Bronchial epithelial cell (primary cell): ENCODE measurements around the gene ADORA1. TPM values are rescaled to one million over a fixed set of nuclear protein-coding genes. Genes with fewer than 3 reads are reported as not detected.
A peak's percentile ranks its signal among the peaks of the same experiment; 100 is the strongest.

Experiments
- DNase-seq: peaks from one replicate; pipeline ENCODE4 v3.0.0-alpha.2; 2010; ENCODE audit warnings: low read depth
- FAIRE-seq: peaks from 2 replicates; lab custom pipeline; 2011; peaks lifted over from hg19 to GRCh38; lab: Jason Lieb, UNC
- H3K27me3 ChIP-seq: 2 replicates; pipeline ENCODE4 v1.5.1; 2011; ENCODE audit warnings: low read length; ENCODE audit not compliant: control insufficient read depth, insufficient read depth
- H3K36me3 ChIP-seq: 2 replicates; pipeline ENCODE4 v1.5.1; 2011; ENCODE audit warnings: low read length; ENCODE audit not compliant: control insufficient read depth, insufficient read depth
- H3K4me3 ChIP-seq: 2 replicates; pipeline ENCODE4 v1.5.1; 2011; ENCODE audit warnings: mild to moderate bottlenecking, low read depth, low read length, control low read depth
- CTCF ChIP-seq: IDR thresholded peaks from 2 replicates; pipeline ENCODE4 v1.5.1; 2011; ENCODE audit warnings: mild to moderate bottlenecking, moderate library complexity, low read length, control low read depth, inconsistent platforms; ENCODE audit not compliant: insufficient read depth, severe bottlenecking
- total RNA-seq: library from RNA; depleted of rRNA; stranded (reverse); fragments of >200 nt; gene quantifications from 2 replicates; pipeline ENCODE4 v1.2.1, GENCODE V29; 2014

ADORA1 gene
- total RNA-seq, 1 donor from 2014 or later = under 0.01 TPM

- Histone ChIP-seq H3K4me3 (no peak overlapping the region), H3K27me3 (peaks cover 6% of the 10 kb centered on the region), H3K36me3 (no peaks in the 10 kb centered on the region)
- TF ChIP-seq CTCF = peak; percentile 99
- FAIRE-seq (no peak), DNase-seq (peak; percentile 38)
Observed at GRCh38 chr1:203172184-203173010, 44.9 kb downstream of the ADORA1 start.

GRCh38 chr1:203173011-203173555, 45.6 kb downstream of the ADORA1 start:
- Histone ChIP-seq H3K27me3 (peaks cover 6% of the 10 kb centered on the region), H3K4me3 (no peak overlapping the region), H3K36me3 (no peaks in the 10 kb centered on the region)
- no peak for TF ChIP-seq CTCF
- FAIRE-seq = no peak
- DNase-seq = no peak

GRCh38 chr1:203173566-203173965, 46.0 kb downstream of the ADORA1 start:
- TF ChIP-seq CTCF = no peak
- no peaks in the 10 kb centered on the region for H3K36me3 ChIP-seq
- FAIRE-seq (no peak), DNase-seq (no peak)
- H3K4me3 ChIP-seq = no peak overlapping the region
- peaks cover 4% of the 10 kb centered on the region for H3K27me3 ChIP-seq

GRCh38 chr1:203174324-203174985, 46.9 kb downstream of the ADORA1 start:
- Histone ChIP-seq H3K27me3 (peaks cover 4% of the 10 kb centered on the region), H3K4me3 (no peak overlapping the region), H3K36me3 (no peaks in the 10 kb centered on the region)
- no peak for TF ChIP-seq CTCF
- FAIRE-seq = no peak
- no peak for DNase-seq

GRCh38 chr1:203175237-203175826, 47.8 kb downstream of the ADORA1 start, which contains the start of gene MYBPH:
Gene MYBPH, minus strand, starts transcription at chr1:203175826. Its CDS starts 71 bp downstream, at chr1:203175755.
- FAIRE-seq (no peak), DNase-seq (no peak)
- Histone ChIP-seq H3K36me3 (no peaks in the 10 kb centered on the region), H3K27me3 (peaks cover 4% of the 10 kb centered on the region), H3K4me3 (no peak within 1 kb of the TSS)
- TF ChIP-seq CTCF = no peak
